GM21360 (cell line): ENCODE results near the gene LYPLA2.
"Not testable (repeated sequence)": the region's sequence is repeated elsewhere in the genome, so short reads cannot be mapped to it uniquely, and the experiment has no call there.

Experiments
- ATAC-seq: cut with Tn5 transposase; IDR thresholded peaks from one replicate; pipeline ENCODE4 v1.9.1; 2021; ENCODE audit warnings: mild to moderate bottlenecking, moderate library complexity; ENCODE audit not compliant: unreplicated experiment

LYPLA2 gene

GRCh38 chr1:23825762-23826522, 35.0 kb downstream of the LYPLA2 start:
- ATAC-seq = no peak

GRCh38 chr1:23826590-23826989, 35.6 kb downstream of the LYPLA2 start:
- ATAC-seq = not testable (repeated sequence)

- ATAC-seq = no peak
These were observed 36.8 kb downstream of the LYPLA2 start for GRCh38 chr1:23827717-23828116.

- ATAC-seq = not testable (repeated sequence)
These were observed 43.2 kb downstream of the LYPLA2 start for GRCh38 chr1:23834156-23834555.

GRCh38 chr1:23836037-23836436, 45.1 kb downstream of the LYPLA2 start:
- no peak for ATAC-seq

- no peak for ATAC-seq
These were observed 47.0 kb downstream of the LYPLA2 start for GRCh38 chr1:23837908-23838307.

GRCh38 chr1:23838401-23838866, 47.5 kb downstream of the LYPLA2 start:
- no peak for ATAC-seq

- ATAC-seq = no peak
These were observed 52.7 kb downstream of the LYPLA2 start for GRCh38 chr1:23843644-23844043.
